GM10266 (cell line): ENCODE data around the gene SLC35F3.
"Not testable (repeated sequence)": the region's sequence is repeated elsewhere in the genome, so short reads cannot be mapped to it uniquely, and the experiment has no call there.

ENCODE experiments used
- DNase-seq: peaks from one replicate; pipeline ENCODE4 v3.0.0; 2012; ENCODE audit errors: extremely low spot score
- TF ChIP-seq, protein P1 (sequence below): IDR thresholded peaks from 2 replicates; pipeline ENCODE4 v1.5.1; 2012; ENCODE audit warnings: mild to moderate bottlenecking, low read depth; ENCODE audit not compliant: control insufficient read depth, insufficient read depth; ENCODE audit errors: missing control alignments

Gene SLC35F3

DNA sequence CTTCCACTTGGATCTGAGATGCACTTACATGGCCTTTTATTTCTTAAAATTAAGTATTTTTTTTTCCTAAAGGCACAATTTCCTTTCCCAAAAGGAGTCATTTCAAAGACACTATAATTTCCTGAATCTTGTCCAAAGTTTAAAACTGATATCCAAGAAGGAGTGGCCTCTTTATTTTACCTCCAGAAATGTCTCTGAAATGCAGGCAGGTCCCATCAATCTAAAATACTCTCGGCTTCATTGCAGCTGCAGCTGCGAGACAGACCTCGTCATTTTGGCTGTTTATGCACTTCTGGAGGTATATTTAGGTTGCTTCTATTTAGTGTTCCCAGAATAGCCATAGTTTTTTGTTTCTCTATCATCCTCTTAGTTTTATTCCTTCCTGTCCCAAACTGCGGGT is 296.1 kb downstream of the SLC35F3 start:
- TF ChIP-seq, protein P1, sequence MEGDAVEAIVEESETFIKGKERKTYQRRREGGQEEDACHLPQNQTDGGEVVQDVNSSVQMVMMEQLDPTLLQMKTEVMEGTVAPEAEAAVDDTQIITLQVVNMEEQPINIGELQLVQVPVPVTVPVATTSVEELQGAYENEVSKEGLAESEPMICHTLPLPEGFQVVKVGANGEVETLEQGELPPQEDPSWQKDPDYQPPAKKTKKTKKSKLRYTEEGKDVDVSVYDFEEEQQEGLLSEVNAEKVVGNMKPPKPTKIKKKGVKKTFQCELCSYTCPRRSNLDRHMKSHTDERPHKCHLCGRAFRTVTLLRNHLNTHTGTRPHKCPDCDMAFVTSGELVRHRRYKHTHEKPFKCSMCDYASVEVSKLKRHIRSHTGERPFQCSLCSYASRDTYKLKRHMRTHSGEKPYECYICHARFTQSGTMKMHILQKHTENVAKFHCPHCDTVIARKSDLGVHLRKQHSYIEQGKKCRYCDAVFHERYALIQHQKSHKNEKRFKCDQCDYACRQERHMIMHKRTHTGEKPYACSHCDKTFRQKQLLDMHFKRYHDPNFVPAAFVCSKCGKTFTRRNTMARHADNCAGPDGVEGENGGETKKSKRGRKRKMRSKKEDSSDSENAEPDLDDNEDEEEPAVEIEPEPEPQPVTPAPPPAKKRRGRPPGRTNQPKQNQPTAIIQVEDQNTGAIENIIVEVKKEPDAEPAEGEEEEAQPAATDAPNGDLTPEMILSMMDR: no peak
- no peak for DNase-seq

DNA sequence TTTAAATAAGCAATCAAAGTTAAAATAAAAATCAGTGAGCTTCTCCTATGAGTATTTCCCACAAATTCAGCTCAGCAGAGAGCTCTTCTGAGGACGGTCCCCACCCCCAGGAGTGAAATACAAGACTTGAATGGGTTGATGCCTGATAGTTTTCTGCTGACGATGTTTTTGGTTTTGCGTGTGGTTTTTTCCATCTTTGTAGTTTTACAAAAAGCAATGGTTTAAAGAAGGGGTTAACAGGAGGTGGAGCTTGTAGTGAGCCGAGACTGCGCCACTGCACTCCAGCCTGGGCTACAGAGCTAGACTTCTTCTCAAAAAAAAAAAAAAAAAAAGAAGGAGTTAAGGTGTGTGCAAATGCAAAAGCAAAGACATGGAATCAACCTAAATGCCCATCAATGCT is 297.1 kb downstream of the SLC35F3 start:
- TF ChIP-seq, protein P1: no peak
- DNase-seq: no peak

DNA sequence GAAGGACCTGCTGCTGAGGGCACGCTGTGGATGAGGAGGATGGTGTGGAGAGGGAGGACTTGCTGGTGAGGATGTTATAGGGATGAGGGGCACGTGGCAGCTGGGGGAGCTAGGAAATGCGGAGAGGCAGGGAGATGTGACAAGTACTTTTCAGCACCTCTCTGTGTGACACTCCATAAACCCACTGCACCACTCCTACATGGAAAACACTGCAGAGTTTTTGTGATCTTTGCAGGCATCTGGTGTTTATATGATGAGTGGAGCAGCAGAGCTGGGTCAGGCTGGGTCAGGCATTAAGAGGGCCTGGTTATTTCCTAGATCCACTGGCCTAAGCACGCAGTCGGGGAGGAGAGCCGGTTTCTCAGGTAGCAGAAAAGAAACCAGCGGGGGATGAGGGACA is 301.5 kb downstream of the SLC35F3 start:
- TF ChIP-seq, protein P1: no peak
- no peak for DNase-seq

DNA sequence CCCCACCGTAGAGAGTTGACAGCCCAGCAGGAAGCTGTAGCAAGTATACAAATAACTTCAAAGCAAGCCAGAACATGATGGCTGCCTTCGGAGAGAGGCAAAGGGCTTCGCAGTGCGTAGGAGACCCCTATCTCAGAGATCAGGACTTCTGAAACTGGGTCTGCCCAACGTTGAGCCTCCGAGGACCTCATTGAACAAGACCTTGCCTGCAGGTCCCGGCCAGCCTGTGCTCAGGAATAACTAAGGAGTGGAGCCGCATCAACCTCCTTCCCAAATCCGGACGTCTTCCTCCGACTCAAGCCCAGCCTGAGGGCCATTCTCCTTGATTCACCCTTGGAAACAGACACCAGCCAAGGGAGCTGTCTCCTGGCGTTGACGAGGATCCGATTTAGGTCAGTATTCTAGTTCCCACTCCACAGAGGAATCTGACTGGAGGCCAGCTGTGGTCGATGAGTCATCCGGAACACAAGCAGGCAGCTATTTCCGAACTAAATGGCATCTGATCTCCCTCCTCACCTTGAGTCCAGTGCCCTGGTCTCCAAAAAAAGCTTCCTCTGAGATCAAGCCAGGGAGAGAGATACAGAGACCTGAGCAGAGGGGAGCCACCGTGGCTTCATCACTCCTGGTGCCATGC is 302.3 kb downstream of the SLC35F3 start:
- TF ChIP-seq, protein P1: no peak
- no peak for DNase-seq

DNA sequence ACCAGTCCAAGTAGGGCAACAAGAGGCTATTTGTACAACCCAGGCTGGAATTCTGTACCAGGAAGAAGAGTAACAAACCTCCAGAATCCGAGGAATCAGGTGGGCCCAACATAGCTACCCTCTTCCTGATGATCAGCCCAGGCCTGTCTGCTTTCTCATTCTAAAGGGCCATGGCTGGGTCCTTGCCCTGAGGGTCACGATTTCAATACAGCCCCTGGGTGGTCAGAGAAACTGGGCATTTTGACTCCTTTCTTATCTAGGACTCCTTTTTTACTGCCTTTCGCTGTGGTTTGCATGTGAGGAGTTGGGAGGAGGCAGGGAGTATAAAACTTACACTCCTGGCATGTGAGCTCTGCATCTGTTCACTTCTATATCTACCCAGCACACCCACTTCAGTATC is 303.9 kb downstream of the SLC35F3 start:
- TF ChIP-seq, protein P1: no peak
- DNase-seq: no peak

DNA sequence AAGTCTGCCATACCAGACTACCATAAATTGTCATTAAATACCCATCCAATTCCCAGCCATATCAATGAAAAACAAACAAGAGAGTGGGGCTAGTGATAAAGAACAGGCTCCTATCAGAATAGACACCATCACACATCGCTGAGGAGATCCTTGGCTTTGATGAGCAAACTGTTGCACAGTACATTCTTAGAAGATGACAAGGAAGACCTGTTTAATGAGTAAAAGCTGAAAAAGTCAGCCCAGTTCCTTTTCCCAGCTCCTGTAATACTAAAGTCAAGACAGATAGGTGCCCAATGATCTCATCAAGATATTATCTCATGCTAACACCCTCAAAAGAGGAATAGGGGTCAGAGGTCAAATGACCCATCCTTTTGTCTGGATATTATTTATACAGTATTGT is 304.3 kb downstream of the SLC35F3 start:
- TF ChIP-seq, protein P1: no peak
- no peak for DNase-seq

DNA sequence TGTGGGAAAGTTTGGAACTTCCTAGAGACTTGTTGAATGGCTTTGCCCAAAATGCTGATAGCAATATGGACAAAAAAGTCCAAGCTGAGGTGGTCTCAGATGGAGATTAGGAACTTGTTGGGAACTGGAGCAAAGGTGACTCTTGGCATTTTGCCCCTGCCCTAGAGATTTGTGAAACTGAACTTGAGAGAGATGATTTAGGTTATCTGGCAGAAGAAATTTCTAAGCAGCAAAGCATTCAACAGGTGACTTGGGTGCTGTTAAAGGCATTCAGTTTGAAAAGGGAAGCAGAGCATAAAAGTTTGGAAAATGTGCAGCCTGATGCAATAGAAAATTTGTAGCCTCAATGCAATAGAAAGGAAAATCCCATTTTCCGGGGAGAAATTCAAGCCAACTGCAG is 306.0 kb downstream of the SLC35F3 start:
- DNase-seq: not testable (repeated sequence)

DNA sequence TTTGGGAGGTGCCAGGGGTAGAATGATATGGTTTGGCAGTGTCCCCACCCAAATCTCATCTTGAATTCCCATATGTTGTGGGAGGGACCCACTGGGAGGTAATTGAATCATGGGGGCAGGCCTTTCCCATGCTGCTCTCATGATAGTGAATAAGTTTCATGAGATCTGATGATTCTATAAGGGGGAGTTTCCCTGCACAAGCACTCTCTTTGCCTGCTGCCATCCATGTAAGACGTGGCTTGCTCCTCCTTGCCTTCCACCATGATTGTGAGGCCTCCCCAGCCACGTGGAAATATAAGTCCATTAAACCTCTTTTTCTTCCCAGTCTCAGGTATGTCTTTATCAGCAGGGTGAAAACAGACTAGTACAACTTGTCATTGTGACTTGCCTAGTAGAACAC is 307.4 kb downstream of the SLC35F3 start:
- not testable (repeated sequence) for DNase-seq
